Panc1 (cell line): ENCODE data around the gene SARS2. TPM values are rescaled to one million over a fixed set of nuclear protein-coding genes. Genes with fewer than 3 reads are reported as not detected.

Experiments used
- ATAC-seq: fragments of 200-7000 bp; cut with Tn5 transposase; 2 replicates; pipeline ENCODE4 v1.9.1; 2020; ENCODE audit warnings: mild to moderate bottlenecking, moderate library complexity
- BruUV-seq: library from RNA; stranded (reverse); fragments of 400-500 nt; replicated peaks from 2 replicates; lab custom pipeline; 2021; lab: Mats Ljungman, UMichigan
- CTCF ChIA-PET: fragments of 300-600 bp; sonication (Branson Sonifier 250); formaldehyde crosslinking; loops from one replicate; lab custom pipeline; 2022; ENCODE audit warnings: antibody characterized with exemption; lab: Charles Lee
- POLR2A ChIA-PET: fragments of 300-600 bp; sonication (Branson Sonifier 250); formaldehyde crosslinking; loops from one replicate; lab custom pipeline; 2022; ENCODE audit warnings: antibody characterized with exemption; lab: Charles Lee
- DNase-seq: peaks from one replicate; pipeline ENCODE4 v3.0.0-alpha.2; 2010; ENCODE audit warnings: low read depth, low spot score
- H3K27ac ChIP-seq: 2 replicates; pipeline ENCODE4 v1.5.1; 2011; ENCODE audit warnings: mild to moderate bottlenecking, low read length, inconsistent platforms
- H3K27me3 ChIP-seq: fragments of 200-500 bp; sonication (Bioruptor generic); 2 replicates; pipeline ENCODE4 v1.6.0; 2014; ENCODE audit warnings: low read length, inconsistent platforms; ENCODE audit not compliant: control insufficient read depth, insufficient read depth
- H3K36me3 ChIP-seq: fragments of 200-500 bp; sonication (Bioruptor generic); 2 replicates; pipeline ENCODE4 v1.5.1; 2014; ENCODE audit warnings: inconsistent platforms, mild to moderate bottlenecking, low read length, moderate library complexity; ENCODE audit not compliant: control insufficient read depth, insufficient read depth
- H3K4me1 ChIP-seq: 2 replicates; pipeline ENCODE4 v1.5.1; 2011; ENCODE audit warnings: inconsistent platforms, mild to moderate bottlenecking, low read length, moderate library complexity; ENCODE audit not compliant: control insufficient read depth, insufficient read depth
- H3K4me3 ChIP-seq, 2 experiments: 2 replicates each; pipeline ENCODE4 v1.5.1; 2011 to 2012; ENCODE audit warnings: low read depth in 2 of 2, low read length in 2 of 2, mild to moderate bottlenecking in 2 of 2, inconsistent platforms in 1 of 2, moderate library complexity in 1 of 2
- H3K9me3 ChIP-seq: fragments of 200-500 bp; sonication (Bioruptor generic); 2 replicates; pipeline ENCODE4 v1.5.1; 2014; ENCODE audit warnings: low read depth, mild to moderate bottlenecking, inconsistent platforms, low read length, moderate library complexity; ENCODE audit not compliant: control insufficient read depth, insufficient read depth
- CTCF ChIP-seq: fragments of 450-650 bp; IDR thresholded peaks from 2 replicates; pipeline ENCODE4 v1.5.1; 2017; ENCODE audit warnings: mild to moderate bottlenecking
- POLR2AphosphoS5 ChIP-seq: IDR thresholded peaks from 2 replicates; pipeline ENCODE4 v1.6.1; 2012; ENCODE audit warnings: mild to moderate bottlenecking, low read depth, low read length, moderate library complexity
- REST ChIP-seq, 2 experiments: IDR thresholded peaks; 2 replicates each; pipeline ENCODE4 v1.6.1; 2011 to 2012; ENCODE audit warnings: low read depth in 2 of 2, control low read depth in 1 of 2, low read length in 1 of 2, mild to moderate bottlenecking in 1 of 2, moderate library complexity in 1 of 2; ENCODE audit not compliant: insufficient read depth in 1 of 2
- SIN3A ChIP-seq: IDR thresholded peaks from 2 replicates; pipeline ENCODE4 v1.6.1; 2012; ENCODE audit warnings: low read depth, mild to moderate bottlenecking, low read length, moderate library complexity, borderline replicate concordance; ENCODE audit not compliant: insufficient read depth
- TCF7L2 ChIP-seq: IDR thresholded peaks from 2 replicates; pipeline ENCODE4 v1.6.1; 2011; ENCODE audit warnings: mild to moderate bottlenecking, low read depth, low read length, inconsistent platforms
- in situ Hi-C: cut with HindIII; loops from 2 replicates; pipeline ENCODE4 v1.10.0; 2016; ENCODE audit warnings: low sequenced_read_pairs, low pct_unique_long_range_greater_than_20kb
- intact Hi-C: fragments of 100-400 bp; cut with micrococcal nuclease; formaldehyde crosslinking; loops from one replicate; pipeline ENCODE4 v1.10.0; 2022; ENCODE audit not compliant: unreplicated experiment
- total RNA-seq: library from RNA; stranded (reverse); gene quantifications from one replicate; pipeline ENCODE4 v1.2.1, GENCODE V29; 2021; ENCODE audit not compliant: unreplicated experiment

Gene SARS2
- total RNA-seq, 1 experiment from 2014 or later, result 186 TPM

DNA sequence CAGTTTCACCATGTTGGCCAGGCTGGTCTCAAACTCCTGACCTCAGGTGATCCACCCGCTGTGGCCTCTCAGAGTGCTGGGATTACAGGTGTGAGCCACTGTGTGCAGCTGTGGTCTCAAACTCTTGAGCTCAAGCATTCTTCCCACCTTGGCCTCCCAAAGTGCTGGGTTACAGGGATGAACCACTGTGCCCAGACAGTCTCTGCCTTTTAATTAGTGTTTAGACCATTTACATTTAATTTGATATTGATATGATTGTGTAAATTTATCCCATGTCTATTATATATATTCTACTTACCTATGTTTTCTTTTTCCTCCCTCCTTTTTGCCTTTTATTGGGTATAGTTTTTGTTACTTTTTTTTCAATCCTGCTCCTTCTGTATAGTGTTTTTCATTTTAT lies 28.9 kb downstream of the SARS2 start:
- ATAC-seq (no peak), DNase-seq (no peak)
- Histone ChIP-seq H3K9me3 (peaks cover 6% of the 10 kb centered on the region; the same call in 1 of the 2 replicates), H3K4me3 (no peak overlapping the region), H3K4me1 (peaks cover 24% of the 10 kb centered on the region), H3K27me3 (no peaks in the 10 kb centered on the region), H3K36me3 (no peaks in the 10 kb centered on the region; the same call in 1 of the 2 replicates), H3K27ac (no peak overlapping the region)
- in situ Hi-C loops (no loop called here), intact Hi-C loops (no loop called here)
- ChIA-PET POLR2A (no interaction called here), CTCF (no interaction called here)
- TF ChIP-seq TCF7L2 (no peak), POLR2AphosphoS5 (no peak), REST (IDR thresholded peaks at IDR 0.05; ENCODE audit: insufficient read depth in 1 of 2, low read depth in 2 of 2, low read length in 1 of 2) (no peak), CTCF (no peak), SIN3A (no peak)
- no TSS peak for BruUV-seq

DNA sequence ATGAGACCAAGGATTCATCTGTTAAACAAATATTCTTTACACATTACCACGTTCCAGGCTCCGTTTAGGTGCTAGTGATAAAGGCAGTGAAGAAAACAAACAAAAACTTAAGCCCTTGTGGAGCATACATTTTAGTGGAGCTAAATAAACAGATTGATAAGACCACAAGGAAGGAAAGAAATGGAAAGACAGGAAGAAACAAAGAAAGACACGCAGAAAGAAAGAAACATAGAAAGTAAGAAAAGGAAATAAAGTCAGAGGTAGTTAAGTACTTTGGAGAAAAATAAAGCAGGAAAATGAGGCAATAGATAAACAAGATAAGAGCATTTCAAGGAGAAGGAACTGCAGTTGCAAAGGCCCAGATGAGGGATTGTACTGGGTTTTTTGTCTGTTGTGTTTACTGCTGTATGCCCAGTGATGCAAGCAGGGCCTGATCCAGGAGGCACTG lies 29.8 kb downstream of the SARS2 start:
- CTCF ChIA-PET, result interaction anchor here (0.6 to 1.6 kb wide), 6 partner anchors 13 to 262 kb away, joined by 3 to 19 read pairs (median 6); partner anchors contain the start of genes MRPS12 and SARS2
- Histone ChIP-seq H3K27me3 (no peaks in the 10 kb centered on the region), H3K9me3 (peaks cover 6% of the 10 kb centered on the region; the same call in 1 of the 2 replicates), H3K4me3 (peak overlapping the region; percentile 55 to 75), H3K27ac (peak overlapping the region; percentile 89), H3K4me1 (peaks cover 24% of the 10 kb centered on the region), H3K36me3 (no peaks in the 10 kb centered on the region; the same call in 1 of the 2 replicates)
- in situ Hi-C loops (no loop called here), intact Hi-C loops (no loop called here)
- TSS peak; percentile 92 for BruUV-seq
- DNase-seq (no peak), ATAC-seq (no peak)
- POLR2A ChIA-PET, result interaction anchor here (0.6 to 1.7 kb wide), 11 partner anchors 9 to 254 kb away, joined by 3 to 30 read pairs (median 6); partner anchors contain the start of genes HNRNPL, MRPS12 and SARS2
- TF ChIP-seq TCF7L2 (no peak), SIN3A (no peak), REST (IDR thresholded peaks at IDR 0.05; ENCODE audit: insufficient read depth in 1 of 2, low read depth in 2 of 2, low read length in 1 of 2) (no peak), POLR2AphosphoS5 (0 out of 2 replicates have a peak, but pooled peaks have one; percentile 54), CTCF (no peak)
